NT2/D1 (cell line): ENCODE measurements around the gene DNAJB6.

Experiments
- DNase-seq: peaks from one replicate; pipeline ENCODE4 v3.0.0-alpha.2; 2011; ENCODE audit warnings: low read depth, low spot score
- H3K27me3 ChIP-seq: 2 replicates; pipeline ENCODE4 v1.6.0; 2011; ENCODE audit warnings: mild to moderate bottlenecking; ENCODE audit not compliant: insufficient read length, insufficient read depth
- H3K36me3 ChIP-seq: 2 replicates; pipeline ENCODE4 v1.6.1; 2011; ENCODE audit warnings: mild to moderate bottlenecking, low read length, mixed read lengths; ENCODE audit not compliant: insufficient read depth, insufficient read length
- H3K4me1 ChIP-seq: 2 replicates; pipeline ENCODE4 v1.5.1; 2011; ENCODE audit not compliant: insufficient read depth, insufficient read length
- H3K4me3 ChIP-seq: 2 replicates; pipeline ENCODE4 v1.5.1; 2011; ENCODE audit warnings: low read depth; ENCODE audit not compliant: insufficient read length
- H3K9ac ChIP-seq: 2 replicates; pipeline ENCODE4 v1.6.0; 2011; ENCODE audit warnings: low read depth; ENCODE audit not compliant: insufficient read length
- H3K9me3 ChIP-seq: 2 replicates; pipeline ENCODE4 v1.5.1; 2011; ENCODE audit warnings: mild to moderate bottlenecking, low read length; ENCODE audit not compliant: insufficient read depth
- SUZ12 ChIP-seq: IDR thresholded peaks from 2 replicates; pipeline ENCODE4 v1.6.1; 2011; ENCODE audit not compliant: insufficient read length, insufficient read depth; ENCODE audit errors: extremely low read depth
- YY1 ChIP-seq: IDR thresholded peaks from 2 replicates; pipeline ENCODE4 v1.6.1; 2011; ENCODE audit not compliant: insufficient read length, insufficient read depth
- ZNF274 ChIP-seq: IDR thresholded peaks from 2 replicates; pipeline ENCODE4 v1.6.1; 2011; ENCODE audit warnings: mild to moderate bottlenecking, low read depth, low read length

The DNAJB6 gene

DNA sequence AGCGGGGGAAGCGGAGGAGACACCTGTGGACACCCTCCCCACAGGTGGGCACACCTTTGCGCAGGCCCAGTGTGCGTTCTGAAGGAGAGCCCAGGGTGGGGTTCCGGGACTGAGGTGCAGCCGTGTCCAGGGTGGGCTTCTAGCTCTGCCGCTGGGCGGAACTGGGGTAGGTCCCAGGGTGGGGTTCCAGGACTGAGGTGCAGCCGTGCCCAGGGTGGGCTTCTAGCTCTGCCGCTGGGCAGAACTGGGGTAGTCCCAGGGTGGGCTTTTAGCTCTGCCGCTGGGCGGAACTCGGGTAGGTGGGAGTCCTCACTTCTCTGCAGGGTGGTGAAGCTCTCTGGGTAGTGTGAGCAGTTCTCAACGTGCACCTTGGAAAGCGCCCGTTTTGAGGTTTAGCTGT lies 78.7 kb downstream of the DNAJB6 start:
- no peaks in the 10 kb centered on the region for H3K27me3 ChIP-seq
- peaks cover 2% of the 10 kb centered on the region for H3K4me1 ChIP-seq
- H3K4me3 ChIP-seq = no peak overlapping the region
- H3K9me3 ChIP-seq = no peaks in the 10 kb centered on the region
- no peak for TF ChIP-seq YY1
- no peak for TF ChIP-seq SUZ12
- TF ChIP-seq ZNF274 = no peak
- peaks cover 31% of the 10 kb centered on the region for H3K36me3 ChIP-seq
- no peak for DNase-seq
- no peak overlapping the region for H3K9ac ChIP-seq

DNA sequence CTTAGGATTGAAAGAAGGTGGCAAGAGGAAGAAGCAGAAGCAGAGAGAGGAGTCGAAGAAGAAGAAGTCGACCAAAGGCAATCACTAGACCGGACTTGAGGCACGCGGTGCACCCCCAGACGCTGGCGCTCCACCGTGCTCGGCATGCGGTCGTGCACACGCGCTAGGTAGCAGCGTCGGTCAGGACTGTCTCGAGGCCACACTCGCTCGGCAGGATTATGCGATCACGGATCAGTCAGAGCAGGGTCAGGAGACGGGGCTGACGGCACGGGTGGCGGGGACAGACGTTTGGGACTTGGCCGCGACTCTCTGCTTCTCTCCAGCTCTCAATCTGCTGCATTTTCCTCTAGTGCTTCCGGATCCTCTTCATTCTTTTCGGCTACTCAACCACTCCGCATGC lies 79.2 kb downstream of the DNAJB6 start:
- H3K36me3 ChIP-seq = peaks cover 26% of the 10 kb centered on the region
- H3K9ac ChIP-seq = no peak overlapping the region
- no peaks in the 10 kb centered on the region for H3K27me3 ChIP-seq

DNA sequence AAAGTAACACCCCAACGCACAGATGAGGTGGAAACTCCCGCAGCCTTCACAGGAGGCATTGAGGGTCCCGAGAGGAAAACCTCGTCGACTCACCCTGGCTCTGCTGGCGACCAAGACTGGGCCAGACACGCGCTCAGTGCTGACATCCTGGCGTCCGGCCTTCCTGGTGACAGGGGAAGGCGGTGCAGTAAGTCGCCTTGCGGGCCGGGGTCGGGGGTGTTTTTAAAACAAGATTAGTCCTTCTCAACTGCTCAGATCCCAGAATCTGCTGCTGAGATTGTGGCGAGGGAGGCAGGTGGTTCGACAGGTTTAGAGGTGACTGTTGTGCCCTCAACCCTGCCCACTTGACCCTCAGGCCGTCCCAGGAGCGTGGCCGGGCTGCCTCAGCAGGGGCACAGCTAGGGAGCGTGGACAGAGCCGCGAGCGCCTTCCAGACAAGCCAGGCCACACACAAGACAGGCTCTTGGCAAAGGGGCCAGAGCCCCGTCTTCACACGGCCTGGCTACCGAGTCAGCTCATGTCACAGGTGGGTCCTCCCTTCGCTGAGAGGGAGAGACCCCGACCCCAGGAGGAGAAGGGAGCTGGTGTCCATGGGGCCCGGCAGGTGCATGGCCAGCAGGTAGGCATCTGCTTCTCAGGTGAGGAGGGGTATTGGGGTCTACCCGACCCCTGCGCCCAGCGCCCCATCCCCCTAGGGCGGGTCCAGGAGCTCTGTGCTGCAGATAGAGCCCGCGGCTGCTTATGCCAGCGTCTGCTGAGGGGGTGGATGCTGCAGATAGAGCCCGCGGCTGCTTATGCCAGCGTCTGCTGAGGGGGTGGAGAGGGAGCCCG lies 81.6 kb downstream of the DNAJB6 start:
- H3K27me3 ChIP-seq = no peaks in the 10 kb centered on the region
- peaks cover 29% of the 10 kb centered on the region for H3K36me3 ChIP-seq
- H3K9me3 ChIP-seq = no peaks in the 10 kb centered on the region
- TF ChIP-seq YY1 = no peak
- TF ChIP-seq SUZ12 = no peak
- TF ChIP-seq ZNF274 = no peak
- DNase-seq = no peak
- H3K9ac ChIP-seq = no peak overlapping the region
- no peak overlapping the region for H3K4me3 ChIP-seq
- no peaks in the 10 kb centered on the region for H3K4me1 ChIP-seq

More for the DNA sequence above, 79.2 kb downstream of the DNAJB6 start:
- Histone ChIP-seq H3K9me3 (no peaks in the 10 kb centered on the region), H3K4me1 (peaks cover 2% of the 10 kb centered on the region), H3K4me3 (no peak overlapping the region)
- DNase-seq = no peak
- TF ChIP-seq SUZ12 = no peak

DNA sequence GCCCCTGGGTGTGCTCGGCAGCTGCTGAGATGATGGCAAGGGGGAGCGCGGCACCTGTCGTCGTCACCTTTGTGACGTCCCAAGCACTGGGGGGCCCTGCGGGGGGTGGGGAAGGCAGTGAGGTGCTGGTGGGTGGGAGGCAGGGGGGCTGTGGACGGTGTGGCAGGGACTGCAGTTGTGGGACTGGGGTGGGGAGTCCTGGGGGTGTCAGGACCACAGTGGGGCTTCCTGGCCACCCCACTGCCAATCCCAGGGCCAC lies 82.2 kb downstream of the DNAJB6 start:
- Histone ChIP-seq H3K9ac (no peak overlapping the region), H3K4me3 (no peak overlapping the region), H3K27me3 (no peaks in the 10 kb centered on the region), H3K4me1 (no peaks in the 10 kb centered on the region), H3K36me3 (peaks cover 29% of the 10 kb centered on the region), H3K9me3 (no peaks in the 10 kb centered on the region)
- no peak for TF ChIP-seq ZNF274
- TF ChIP-seq SUZ12 = no peak
- no peak for TF ChIP-seq YY1
- DNase-seq = no peak

DNA sequence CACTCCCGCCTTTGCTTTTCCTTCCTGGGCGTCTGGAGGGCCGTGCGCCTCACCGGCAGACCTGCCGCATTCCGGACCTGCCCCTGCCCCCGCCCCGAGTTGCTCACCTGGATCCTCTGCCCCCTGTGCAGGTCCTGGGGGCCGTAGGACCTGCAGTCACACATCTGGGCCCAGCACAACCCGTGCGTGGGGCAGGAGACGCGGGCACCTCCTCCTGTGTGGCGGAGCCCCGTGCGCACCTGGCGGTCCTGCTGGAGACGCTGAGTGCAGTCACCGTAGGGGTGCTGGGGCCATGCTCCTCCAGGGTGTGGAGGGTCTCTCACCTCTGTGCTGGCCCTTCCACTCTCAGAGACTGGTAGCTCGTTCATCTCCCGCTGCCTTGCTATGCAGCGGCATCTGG lies 85.5 kb downstream of the DNAJB6 start:
- no peak overlapping the region for H3K9ac ChIP-seq
- no peaks in the 10 kb centered on the region for H3K9me3 ChIP-seq
- no peak for DNase-seq

DNA sequence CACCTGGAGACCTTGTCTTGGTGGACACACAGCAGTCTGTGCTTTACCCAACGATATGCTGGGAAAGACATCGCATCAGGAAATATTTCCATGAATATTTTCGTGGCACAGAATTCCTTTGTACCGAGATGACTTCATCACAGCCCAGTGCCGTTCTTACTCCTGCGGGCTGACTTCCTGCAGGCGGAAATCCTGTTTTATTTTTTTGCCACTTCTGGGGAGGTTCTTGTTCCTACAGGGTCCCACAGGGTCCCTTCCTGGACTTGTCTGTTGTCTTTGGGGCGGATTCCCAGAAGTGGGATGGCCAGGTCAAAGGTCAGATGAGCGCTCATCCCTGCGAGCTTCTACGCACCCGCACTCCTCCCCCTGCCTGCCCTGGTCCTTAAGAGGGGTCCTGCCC lies 86.5 kb downstream of the DNAJB6 start:
- no peak for TF ChIP-seq YY1
- TF ChIP-seq SUZ12 = no peak
- no peak for TF ChIP-seq ZNF274
- no peak overlapping the region for H3K9ac ChIP-seq
- no peak overlapping the region for H3K4me3 ChIP-seq
- H3K4me1 ChIP-seq = no peaks in the 10 kb centered on the region
- no peaks in the 10 kb centered on the region for H3K27me3 ChIP-seq
- H3K36me3 ChIP-seq = peaks cover 4% of the 10 kb centered on the region
- H3K9me3 ChIP-seq = no peaks in the 10 kb centered on the region
- no peak for DNase-seq

More for the DNA sequence above, 85.5 kb downstream of the DNAJB6 start:
- H3K4me1 ChIP-seq = no peaks in the 10 kb centered on the region
- H3K4me3 ChIP-seq = no peak overlapping the region
- H3K36me3 ChIP-seq = peaks cover 7% of the 10 kb centered on the region
- H3K27me3 ChIP-seq = no peaks in the 10 kb centered on the region
- TF ChIP-seq YY1 (no peak), ZNF274 (no peak), SUZ12 (no peak)

DNA sequence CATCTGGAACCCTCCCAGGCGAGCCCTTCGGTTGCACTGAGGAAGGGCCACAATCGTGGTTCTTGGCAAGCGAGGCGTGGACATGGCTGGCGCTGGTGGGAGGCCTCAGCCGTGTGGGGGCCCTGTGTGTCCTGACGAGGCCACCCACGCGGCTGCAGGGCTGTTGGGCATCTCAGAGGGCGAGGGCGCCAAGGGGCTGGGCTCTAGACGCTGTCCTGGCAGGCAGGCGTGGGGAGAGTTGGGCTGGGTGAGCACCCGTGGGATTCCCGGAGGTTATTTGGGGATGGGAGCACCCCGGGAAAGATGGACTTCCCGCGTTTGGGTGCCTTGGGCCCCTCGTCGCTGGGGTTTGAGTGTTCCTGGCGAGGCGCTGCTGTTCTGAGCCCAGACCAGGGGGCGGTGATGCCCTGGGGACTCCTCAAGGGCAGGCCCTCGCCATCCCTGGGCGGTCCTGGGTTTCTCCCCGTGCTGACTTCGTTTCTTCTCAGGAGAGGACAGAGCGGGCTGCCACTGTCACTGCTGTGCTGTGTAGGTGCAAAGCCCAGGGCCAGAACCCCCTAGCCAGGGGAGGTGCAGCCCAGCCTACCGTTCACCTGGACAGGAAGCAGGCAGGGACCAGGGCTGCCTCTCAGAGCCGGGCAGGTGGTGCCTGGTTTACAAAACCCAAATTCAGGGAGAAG lies 87.2 kb downstream of the DNAJB6 start:
- Histone ChIP-seq H3K9ac (no peak overlapping the region), H3K4me1 (no peaks in the 10 kb centered on the region), H3K27me3 (no peaks in the 10 kb centered on the region), H3K9me3 (no peaks in the 10 kb centered on the region), H3K36me3 (peaks cover 3% of the 10 kb centered on the region), H3K4me3 (no peak overlapping the region)
- no peak for DNase-seq
- TF ChIP-seq ZNF274 (no peak), YY1 (no peak), SUZ12 (no peak)
